ENCODE results near the gene COL5A1. TPM values are rescaled to one million over a fixed set of nuclear protein-coding genes. Genes with fewer than 3 reads are reported as not detected.

Gene COL5A1
- total RNA-seq, 1 donor from 2014 or later: 19.8 TPM

GRCh38 chr9:134743853-134744252 is 102.2 kb downstream of the COL5A1 start:
- Mint-ChIP-seq H3K27me3 (no peaks in the 10 kb centered on the region), H3K4me3 (ENCODE audit: low read depth) (no peak overlapping the region), H3K9me3 (ENCODE audit: low read depth) (no peaks in the 10 kb centered on the region), H3K36me3 (ENCODE audit: insufficient read depth) (peaks cover 2% of the 10 kb centered on the region), H3K27ac (no peak overlapping the region), H3K4me1 (ENCODE audit: low read depth) (no peaks in the 10 kb centered on the region)
- no peak for DNase-seq (ENCODE audit: low spot score, unreplicated experiment)
- no peak for TF ChIP-seq CTCF (IDR thresholded peaks at IDR 0.05; ENCODE audit: unreplicated experiment)

GRCh38 chr9:134744385-134745295 is 103.0 kb downstream of the COL5A1 start:
- Mint-ChIP-seq H3K36me3 (ENCODE audit: insufficient read depth) (peaks cover 2% of the 10 kb centered on the region), H3K4me3 (ENCODE audit: low read depth) (no peak overlapping the region), H3K4me1 (ENCODE audit: low read depth) (no peaks in the 10 kb centered on the region), H3K27me3 (no peaks in the 10 kb centered on the region), H3K27ac (no peak overlapping the region), H3K9me3 (ENCODE audit: low read depth) (no peaks in the 10 kb centered on the region)
- no peak for DNase-seq (ENCODE audit: low spot score, unreplicated experiment)
- no peak for TF ChIP-seq CTCF (IDR thresholded peaks at IDR 0.05; ENCODE audit: unreplicated experiment)

- H3K36me3 Mint-ChIP-seq (ENCODE audit: insufficient read depth): peaks cover 2% of the 10 kb centered on the region
Measured at GRCh38 chr9:134747951-134748489, 106.4 kb downstream of the COL5A1 start.

GRCh38 chr9:134748591-134748990 is 107.0 kb downstream of the COL5A1 start:
- H3K4me1 Mint-ChIP-seq (ENCODE audit: low read depth): no peaks in the 10 kb centered on the region
- DNase-seq (ENCODE audit: low spot score, unreplicated experiment): no peak
- H3K4me3 Mint-ChIP-seq (ENCODE audit: low read depth): no peak overlapping the region
- no peak for TF ChIP-seq CTCF (IDR thresholded peaks at IDR 0.05; ENCODE audit: unreplicated experiment)
- no peak overlapping the region for H3K27ac Mint-ChIP-seq
- no peaks in the 10 kb centered on the region for H3K9me3 Mint-ChIP-seq (ENCODE audit: low read depth)
- H3K36me3 Mint-ChIP-seq (ENCODE audit: insufficient read depth): peaks cover 2% of the 10 kb centered on the region
- no peaks in the 10 kb centered on the region for H3K27me3 Mint-ChIP-seq

More at GRCh38 chr9:134747951-134748489, 106.4 kb downstream of the COL5A1 start:
- Mint-ChIP-seq H3K9me3 (ENCODE audit: low read depth) (no peaks in the 10 kb centered on the region), H3K27ac (no peak overlapping the region), H3K4me1 (ENCODE audit: low read depth) (no peaks in the 10 kb centered on the region), H3K4me3 (ENCODE audit: low read depth) (no peak overlapping the region), H3K27me3 (no peaks in the 10 kb centered on the region)
- no peak for DNase-seq (ENCODE audit: low spot score, unreplicated experiment)
- TF ChIP-seq CTCF (IDR thresholded peaks at IDR 0.05; ENCODE audit: unreplicated experiment): no peak

GRCh38 chr9:134750450-134751155 is 109.0 kb downstream of the COL5A1 start:
- H3K4me3 Mint-ChIP-seq (ENCODE audit: low read depth): no peak overlapping the region
- H3K4me1 Mint-ChIP-seq (ENCODE audit: low read depth): no peaks in the 10 kb centered on the region
- no peak for TF ChIP-seq CTCF (IDR thresholded peaks at IDR 0.05; ENCODE audit: unreplicated experiment)
- no peak overlapping the region for H3K27ac Mint-ChIP-seq
- H3K27me3 Mint-ChIP-seq: no peaks in the 10 kb centered on the region
- DNase-seq (ENCODE audit: low spot score, unreplicated experiment): no peak
- peaks cover 2% of the 10 kb centered on the region for H3K36me3 Mint-ChIP-seq (ENCODE audit: insufficient read depth)
- H3K9me3 Mint-ChIP-seq (ENCODE audit: low read depth): no peaks in the 10 kb centered on the region
